Testis (tissue), 3 donors: ENCODE data around the gene TGIF1. TPM values are rescaled to one million over a fixed set of nuclear protein-coding genes. Genes with fewer than 3 reads are reported as not detected.

Experiments
- DNase-seq: peaks from one replicate; pipeline ENCODE4 v3.0.0-alpha.2; 2019
- H3K27ac ChIP-seq, 2 donors: fragments of 200-600 bp; sonication (generic); one replicate each; pipeline ENCODE4 v1.5.1; 2019
- H3K27me3 ChIP-seq: fragments of 200-600 bp; sonication (generic); one replicate; pipeline ENCODE4 v1.5.1; 2019
- H3K36me3 ChIP-seq: fragments of 200-600 bp; sonication (generic); one replicate; pipeline ENCODE4 v1.5.1; 2017; ENCODE audit warnings: low read depth; ENCODE audit errors: missing control alignments
- H3K4me1 ChIP-seq: fragments of 200-600 bp; sonication (generic); one replicate; pipeline ENCODE4 v1.5.1; 2019
- H3K4me3 ChIP-seq, 2 donors: fragments of 200-600 bp; sonication (generic); one replicate each; pipeline ENCODE4 v1.5.1; 2017 to 2019
- H3K9me3 ChIP-seq: fragments of 200-600 bp; sonication (generic); one replicate; pipeline ENCODE4 v1.5.1; 2017
- POLR2A ChIP-seq: fragments of 450-650 bp; IDR thresholded peaks from one replicate; pipeline ENCODE4 v1.6.1; 2017; ENCODE audit warnings: antibody characterized with exemption, mild to moderate bottlenecking, moderate library complexity
- WGBS, 2 donors: methylation state at CpG; one replicate each; pipeline ENCODE4 v1.1.5; 2018; 5-methylcytosine and 5-hydroxymethylcytosine counted together
- intact Hi-C: fragments of 100-400 bp; cut with DNase I; formaldehyde crosslinking; loops from one replicate; pipeline ENCODE4 v1.15.1; 2023; ENCODE audit warnings: low total_unique reads
- polyA plus RNA-seq: library from polyadenylated mRNA; stranded (reverse); fragments of 350-450 nt; fragmentation: Illumina TruSeq; extraction: RNeasy Lipid Tissue Mini Kit (QIAGEN cat#74804); gene quantifications from one replicate; pipeline ENCODE4 v1.2.3, GENCODE V29; 2014; ENCODE audit warnings: low read depth, low replicate concordance; ENCODE audit not compliant: insufficient read depth
- total RNA-seq, 2 donors: library from RNA; depleted of rRNA; stranded (reverse); fragments of >200 nt; gene quantifications; one replicate each; pipeline ENCODE4 v1.2.3, GENCODE V29; 2016
- TF ChIP-seq, protein P1 (sequence below), 3 experiments: fragments of 450-650 bp in 2 of 3; fragments of 200-600 bp in 1 of 3; sonication (generic) in 1 of 3; IDR thresholded peaks; one replicate each; pipeline ENCODE4 v1.5.1; 2016 to 2019; ENCODE audit warnings: antibody characterized with exemption in 3 of 3, mild to moderate bottlenecking in 2 of 3, moderate library complexity in 1 of 3

Gene TGIF1
- total and polyA plus RNA-seq, 3 donors from 2014 or later, result 56.1 to 117 (median 66.6) TPM

DNA sequence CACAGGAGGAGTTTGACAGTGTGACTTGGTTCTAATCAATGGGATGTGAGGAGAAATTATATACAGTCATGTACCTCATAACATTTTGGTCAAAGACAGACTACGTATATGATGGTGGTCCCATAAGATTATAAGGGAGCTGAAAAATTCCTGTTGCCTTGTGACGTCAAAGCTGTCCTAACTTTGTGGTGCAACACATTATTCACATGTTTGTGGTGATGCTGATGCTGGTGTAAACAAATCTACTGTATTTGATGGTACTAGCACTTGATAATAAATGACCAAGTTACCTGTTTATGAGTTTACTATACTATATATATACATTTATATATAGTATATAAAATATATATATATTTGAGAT is 29.1 kb upstream of the TGIF1 start:
- Histone ChIP-seq H3K9me3 (no peaks in the 10 kb centered on the region), H3K4me1 (no peaks in the 10 kb centered on the region), H3K36me3 (no peaks in the 10 kb centered on the region), H3K4me3 (no peak overlapping the region), H3K27me3 (no peaks in the 10 kb centered on the region), H3K27ac (no peak overlapping the region)
- TF ChIP-seq, protein P1, sequence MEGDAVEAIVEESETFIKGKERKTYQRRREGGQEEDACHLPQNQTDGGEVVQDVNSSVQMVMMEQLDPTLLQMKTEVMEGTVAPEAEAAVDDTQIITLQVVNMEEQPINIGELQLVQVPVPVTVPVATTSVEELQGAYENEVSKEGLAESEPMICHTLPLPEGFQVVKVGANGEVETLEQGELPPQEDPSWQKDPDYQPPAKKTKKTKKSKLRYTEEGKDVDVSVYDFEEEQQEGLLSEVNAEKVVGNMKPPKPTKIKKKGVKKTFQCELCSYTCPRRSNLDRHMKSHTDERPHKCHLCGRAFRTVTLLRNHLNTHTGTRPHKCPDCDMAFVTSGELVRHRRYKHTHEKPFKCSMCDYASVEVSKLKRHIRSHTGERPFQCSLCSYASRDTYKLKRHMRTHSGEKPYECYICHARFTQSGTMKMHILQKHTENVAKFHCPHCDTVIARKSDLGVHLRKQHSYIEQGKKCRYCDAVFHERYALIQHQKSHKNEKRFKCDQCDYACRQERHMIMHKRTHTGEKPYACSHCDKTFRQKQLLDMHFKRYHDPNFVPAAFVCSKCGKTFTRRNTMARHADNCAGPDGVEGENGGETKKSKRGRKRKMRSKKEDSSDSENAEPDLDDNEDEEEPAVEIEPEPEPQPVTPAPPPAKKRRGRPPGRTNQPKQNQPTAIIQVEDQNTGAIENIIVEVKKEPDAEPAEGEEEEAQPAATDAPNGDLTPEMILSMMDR (IDR thresholded peaks at IDR 0.05), result no peak
- no peak for TF ChIP-seq POLR2A
- WGBS, 2 donors, result 88 to 92% methylated on average over 2 of the region's 2 CpGs
- DNase-seq, result no peak
- intact Hi-C loops, result no loop called here

DNA sequence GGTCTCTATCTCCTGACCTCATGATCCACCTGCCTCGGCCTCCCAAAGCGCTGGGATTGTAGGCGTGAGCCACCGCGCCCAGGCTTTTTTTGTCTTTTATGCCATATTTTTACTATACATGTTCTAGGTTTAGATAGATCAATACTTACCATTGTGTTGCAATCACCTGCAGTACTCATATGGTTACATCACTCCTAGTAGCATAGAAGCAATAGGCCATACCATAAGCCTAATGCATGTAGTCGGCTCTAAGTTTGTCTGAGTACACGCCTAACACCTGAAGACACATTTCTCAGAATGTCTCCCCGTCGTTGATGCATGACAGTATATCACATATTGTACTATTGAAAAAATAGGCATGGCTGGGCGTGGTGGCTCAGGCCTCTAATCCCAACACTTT is 27.1 kb upstream of the TGIF1 start:
- Histone ChIP-seq H3K4me1 (no peaks in the 10 kb centered on the region), H3K9me3 (no peaks in the 10 kb centered on the region), H3K4me3 (no peak overlapping the region), H3K27me3 (no peaks in the 10 kb centered on the region), H3K27ac (no peak overlapping the region), H3K36me3 (no peaks in the 10 kb centered on the region)
- no peak for DNase-seq
- intact Hi-C loops, result no loop called here
- TF ChIP-seq POLR2A, result no peak
- WGBS, 2 donors, result 96 to 97% methylated on average over 10 of the region's 10 CpGs

DNA sequence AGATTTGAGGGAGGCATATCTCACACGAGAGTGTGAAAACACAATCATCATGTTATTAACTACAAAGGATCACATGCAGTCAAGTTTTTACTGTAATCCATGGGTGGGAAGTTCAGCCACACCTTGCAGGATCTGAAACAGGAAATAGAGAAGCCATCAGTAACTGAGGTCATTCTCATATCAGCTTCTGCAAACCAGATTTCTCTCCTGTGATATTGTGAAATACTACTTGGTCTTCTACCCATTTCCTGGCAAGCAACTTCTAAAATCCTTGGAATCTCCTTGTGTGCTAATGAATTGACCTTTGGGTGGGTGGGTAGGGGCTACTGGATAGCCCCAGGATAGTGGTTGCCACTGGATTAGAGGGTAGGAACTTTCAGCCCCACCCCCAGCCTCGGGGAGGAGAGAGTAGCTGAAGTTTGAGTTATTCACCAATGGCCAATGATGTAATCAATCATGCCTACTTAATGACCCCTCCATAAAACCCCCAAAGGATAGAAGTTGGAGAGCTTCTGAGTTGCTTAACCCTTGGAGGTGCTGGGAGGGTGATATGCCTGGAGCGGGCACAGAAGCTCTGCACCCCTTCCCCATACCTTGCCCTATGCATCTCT is 25.6 kb upstream of the TGIF1 start:
- Histone ChIP-seq H3K4me1 (no peaks in the 10 kb centered on the region), H3K27me3 (no peaks in the 10 kb centered on the region), H3K36me3 (no peaks in the 10 kb centered on the region), H3K4me3 (no peak overlapping the region), H3K9me3 (no peaks in the 10 kb centered on the region), H3K27ac (no peak overlapping the region)
- DNase-seq, result no peak
- intact Hi-C loops, result no loop called here
- 51 to 73% methylated on average over 3 of the region's 3 CpGs for WGBS, 2 donors
- no peak for TF ChIP-seq POLR2A
- TF ChIP-seq, protein P1 (IDR thresholded peaks at IDR 0.05), result no peak

DNA sequence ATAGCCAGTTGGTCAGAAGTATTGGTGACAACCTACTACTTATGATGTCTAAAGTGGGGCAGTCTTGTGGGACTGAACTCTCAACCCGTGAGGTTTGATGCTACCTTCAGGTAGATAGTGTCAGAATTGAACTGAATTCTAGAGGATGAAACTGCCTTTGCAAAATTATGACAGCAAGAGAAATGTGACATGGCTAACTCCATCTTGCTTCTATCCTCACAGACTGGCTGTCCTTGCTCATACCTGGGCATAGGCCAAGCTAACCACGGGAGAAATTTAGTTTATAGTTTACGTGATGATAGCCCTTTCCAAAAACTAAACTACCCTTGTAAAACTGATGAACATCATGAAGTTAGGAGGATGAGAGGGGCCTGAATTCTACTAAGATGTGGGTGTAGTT is 24.9 kb upstream of the TGIF1 start:
- Histone ChIP-seq H3K27ac (no peak overlapping the region), H3K27me3 (no peaks in the 10 kb centered on the region), H3K4me1 (no peaks in the 10 kb centered on the region), H3K36me3 (no peaks in the 10 kb centered on the region), H3K9me3 (no peaks in the 10 kb centered on the region), H3K4me3 (no peak overlapping the region)
- no peak for DNase-seq
- WGBS, 2 donors, result 84 to 97% methylated on average over 3 of the region's 3 CpGs
- intact Hi-C loops, result no loop called here
- TF ChIP-seq, protein P1 (IDR thresholded peaks at IDR 0.05), result no peak

DNA sequence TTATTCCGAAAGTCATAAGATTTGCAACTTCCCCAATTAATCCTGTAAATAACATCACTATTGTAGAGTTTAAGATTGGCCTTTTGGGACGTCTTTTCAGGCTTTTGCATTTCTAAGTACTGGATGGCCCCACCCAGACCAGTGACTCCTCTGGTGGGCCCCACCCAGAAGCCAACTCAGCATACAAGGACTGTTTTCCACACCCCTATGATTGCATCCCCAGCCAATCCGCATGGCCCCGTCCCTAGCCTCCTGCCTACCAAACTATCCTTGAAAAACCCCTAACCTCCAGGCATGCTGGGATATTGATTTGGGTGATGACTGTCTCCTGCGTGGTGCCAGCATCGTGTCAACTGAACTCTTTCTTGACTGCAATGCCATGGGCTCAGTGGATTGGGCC is 24.5 kb upstream of the TGIF1 start:
- H3K4me1 ChIP-seq, result no peaks in the 10 kb centered on the region
- H3K27me3 ChIP-seq, result no peaks in the 10 kb centered on the region
- no peak for DNase-seq
- H3K9me3 ChIP-seq, result no peaks in the 10 kb centered on the region
- intact Hi-C loops, result no loop called here
- TF ChIP-seq, protein P1 (IDR thresholded peaks at IDR 0.05), result no peak
- no peak for TF ChIP-seq POLR2A
- 85 to 87% methylated on average over 6 of the region's 6 CpGs for WGBS, 2 donors
- no peak overlapping the region for H3K4me3 ChIP-seq
- no peak overlapping the region for H3K27ac ChIP-seq
- H3K36me3 ChIP-seq, result no peaks in the 10 kb centered on the region
